Retinal pigment epithelial cell (primary cell): ENCODE measurements around the gene PDE9A.

Experiments
- DNase-seq: peaks from one replicate; pipeline ENCODE4 v3.0.0-alpha.2; 2010; ENCODE audit warnings: low read depth
- H3K4me3 ChIP-seq: 2 replicates; pipeline ENCODE4 v1.5.1; 2011; ENCODE audit warnings: mild to moderate bottlenecking, low read length, control low read depth, moderate library complexity
- CTCF ChIP-seq: conservative IDR thresholded peaks from 2 replicates; pipeline ENCODE4 v1.5.1; 2011; ENCODE audit warnings: low read depth, low read length, control low read depth, inconsistent platforms

The PDE9A gene

GRCh38 chr21:42790520-42791065 lies 137.2 kb downstream of the PDE9A start:
- DNase-seq: no peak
- no peak for TF ChIP-seq CTCF
- H3K4me3 ChIP-seq: no peak overlapping the region

GRCh38 chr21:42793774-42794173 lies 140.4 kb downstream of the PDE9A start:
- no peak for TF ChIP-seq CTCF
- DNase-seq: no peak
- no peak overlapping the region for H3K4me3 ChIP-seq

GRCh38 chr21:42794551-42794950 lies 141.1 kb downstream of the PDE9A start:
- TF ChIP-seq CTCF: no peak
- no peak for DNase-seq
- H3K4me3 ChIP-seq: no peak overlapping the region

- no peak overlapping the region for H3K4me3 ChIP-seq
Observed at GRCh38 chr21:42796327-42797062, 143.1 kb downstream of the PDE9A start.

GRCh38 chr21:42797522-42797921 lies 144.1 kb downstream of the PDE9A start:
- TF ChIP-seq CTCF: no peak
- H3K4me3 ChIP-seq: no peak overlapping the region
- DNase-seq: no peak

More at GRCh38 chr21:42796327-42797062, 143.1 kb downstream of the PDE9A start:
- DNase-seq: no peak
- no peak for TF ChIP-seq CTCF

GRCh38 chr21:42798106-42798505 lies 144.7 kb downstream of the PDE9A start:
- no peak for DNase-seq
- TF ChIP-seq CTCF: no peak
- no peak overlapping the region for H3K4me3 ChIP-seq

- no peak for DNase-seq
- no peak for TF ChIP-seq CTCF
- H3K4me3 ChIP-seq: no peak overlapping the region
Observed at GRCh38 chr21:42799516-42799915, 146.1 kb downstream of the PDE9A start.
